ENCODE data around the gene PPP1R8.
A peak's percentile ranks its signal among the peaks of the same experiment; 100 is the strongest.
"Not testable (repeated sequence)": the region's sequence is repeated elsewhere in the genome, so short reads cannot be mapped to it uniquely, and the experiment has no call there.

Gene PPP1R8

DNA sequence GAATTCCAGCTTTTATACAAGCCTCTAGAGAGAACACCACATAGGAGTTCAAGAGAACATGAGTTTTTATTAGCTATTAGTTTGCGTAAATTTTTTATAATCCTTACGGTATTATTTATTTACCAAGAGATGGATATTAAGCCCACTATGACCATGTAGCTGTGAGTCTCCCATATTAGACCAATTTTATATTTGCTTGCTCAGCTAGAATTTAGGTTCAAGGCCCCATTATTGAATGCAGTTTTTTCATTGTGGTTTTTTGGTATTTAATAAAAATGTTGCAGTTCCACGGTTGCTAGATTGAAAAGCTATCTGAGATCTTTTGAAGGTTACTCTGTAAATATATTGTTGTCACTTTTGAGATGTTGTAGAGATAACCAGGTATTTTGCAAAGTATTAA is 2.9 kb downstream of the PPP1R8 start:
- DNase-seq = no peak

- no peak for DNase-seq
These were observed 4.5 kb downstream of the PPP1R8 start for GRCh38 chr1:27835046-27835445.

DNA sequence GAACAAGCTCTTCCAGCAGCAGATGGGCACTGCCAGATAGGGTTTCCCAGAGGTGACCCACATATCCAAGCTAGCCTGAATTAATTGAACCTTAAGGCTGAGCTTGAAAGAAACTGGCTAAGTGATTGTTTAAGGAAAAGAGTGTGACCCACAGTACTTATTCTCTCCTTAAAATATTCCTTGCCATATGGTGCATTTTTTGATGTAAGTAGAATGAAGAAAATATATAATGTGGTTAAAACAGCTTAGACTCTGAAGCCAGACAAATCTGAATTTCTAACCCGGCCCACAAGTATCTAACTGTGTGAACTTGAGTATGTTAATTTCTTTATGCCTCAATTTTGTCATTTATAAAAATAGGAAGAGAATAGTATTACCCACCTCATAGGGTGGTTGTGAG is 4.9 kb downstream of the PPP1R8 start:
- DNase-seq = no peak

- DNase-seq = no peak
These were observed 19.4 kb downstream of the PPP1R8 start for GRCh38 chr1:27849951-27850350.

- DNase-seq = no peak
These were observed 24.5 kb downstream of the PPP1R8 start for GRCh38 chr1:27855085-27855484.

DNA sequence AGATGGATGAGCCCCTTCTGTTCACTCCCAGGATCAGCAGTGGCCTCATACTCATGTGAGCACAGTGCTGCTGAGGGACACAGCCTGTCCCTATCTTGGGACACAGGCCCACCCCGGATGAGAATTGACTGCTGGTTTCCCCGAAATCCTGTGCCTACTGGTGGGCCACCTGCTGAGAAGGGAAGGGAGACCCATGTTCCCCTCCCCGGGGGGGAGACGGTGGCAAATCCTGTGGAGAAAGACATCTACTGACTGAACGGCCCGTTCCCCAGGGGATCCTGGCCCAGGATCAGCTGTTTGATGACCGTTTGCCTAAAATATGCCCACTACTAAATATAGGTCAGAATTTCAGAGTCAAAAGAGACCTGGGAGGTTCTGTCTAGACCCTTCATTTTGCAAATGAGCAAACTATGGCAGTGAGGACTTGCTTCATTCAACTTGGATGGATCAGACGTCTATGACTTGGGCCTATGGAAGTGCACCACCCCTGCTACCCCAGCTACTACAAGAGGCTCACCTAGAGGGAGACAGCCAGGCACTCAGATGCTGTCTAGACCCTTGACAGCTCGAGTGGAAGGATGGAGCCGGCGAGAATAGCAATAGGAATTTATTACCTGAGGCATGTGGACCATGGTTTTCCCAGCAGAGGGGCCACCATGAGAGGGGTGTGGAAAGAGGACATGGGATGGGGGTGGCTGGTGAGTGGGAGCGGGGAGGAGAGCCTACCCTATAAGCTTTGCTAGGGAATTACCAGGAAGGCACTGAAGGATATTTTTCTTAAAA is 26.2 kb downstream of the PPP1R8 start:
- DNase-seq = no peak

DNA sequence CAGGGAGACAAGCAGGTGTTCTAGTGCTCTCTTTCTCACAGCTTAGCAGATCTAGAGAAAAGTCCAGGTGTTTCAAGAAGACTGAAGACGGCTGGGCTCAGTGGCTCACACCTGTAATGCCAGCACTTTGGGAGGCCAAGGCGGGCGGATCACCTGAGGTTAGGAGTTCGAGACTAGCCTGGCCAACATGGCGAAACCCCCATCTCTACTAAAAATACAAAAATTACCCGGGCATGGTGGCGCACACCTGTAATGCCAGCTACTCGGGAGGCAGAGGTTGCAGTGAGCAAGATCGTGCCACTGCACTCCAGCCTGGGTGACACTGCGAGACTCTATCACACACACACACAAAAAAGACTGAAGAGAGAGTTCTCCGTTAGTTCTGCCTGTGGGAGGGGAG is 27.0 kb downstream of the PPP1R8 start:
- DNase-seq = not testable (repeated sequence)

DNA sequence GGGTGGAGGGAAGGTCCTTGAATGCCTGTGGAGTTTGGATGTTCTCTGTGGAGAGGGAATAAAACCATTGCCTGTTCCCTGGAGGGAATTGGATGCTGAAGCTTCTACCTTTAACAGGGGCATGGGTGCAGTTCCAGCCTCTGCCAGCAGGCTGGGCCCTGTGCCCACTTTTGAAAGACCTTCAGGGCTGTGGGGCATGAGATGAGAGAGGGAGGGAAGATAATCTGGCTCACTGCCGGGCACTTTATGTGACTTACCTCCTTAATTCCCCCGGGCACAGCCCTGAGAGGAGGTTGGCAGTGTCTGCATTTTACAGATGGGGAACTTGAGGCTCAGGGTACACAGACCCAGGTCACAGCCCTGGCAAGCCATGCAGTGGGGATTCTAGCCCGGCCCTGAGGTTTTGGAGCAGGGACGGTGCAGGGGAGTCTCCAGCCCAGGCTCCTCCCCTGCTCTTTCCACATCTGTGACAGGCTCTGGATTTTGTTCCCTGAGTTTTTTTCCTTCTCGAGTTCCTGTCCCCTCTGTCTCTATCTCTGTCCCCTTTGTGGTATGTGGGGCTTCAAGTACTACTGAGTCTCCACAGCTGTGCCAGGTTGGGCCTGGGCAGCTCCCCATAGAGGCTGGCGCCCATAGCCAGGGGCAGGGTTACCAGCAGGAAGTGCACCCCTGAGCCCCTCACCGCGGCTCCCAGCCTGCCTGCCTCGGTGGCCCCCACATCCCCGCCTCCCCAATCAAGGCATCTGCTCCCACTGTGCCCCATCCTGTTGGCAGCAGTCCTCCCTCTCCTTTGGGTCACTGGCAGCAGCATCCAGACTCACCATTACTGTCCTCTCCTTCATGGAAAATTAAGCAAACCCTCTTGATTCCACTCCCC is 27.7 kb downstream of the PPP1R8 start:
- peak; percentile 68 to 70 for DNase-seq

DNA sequence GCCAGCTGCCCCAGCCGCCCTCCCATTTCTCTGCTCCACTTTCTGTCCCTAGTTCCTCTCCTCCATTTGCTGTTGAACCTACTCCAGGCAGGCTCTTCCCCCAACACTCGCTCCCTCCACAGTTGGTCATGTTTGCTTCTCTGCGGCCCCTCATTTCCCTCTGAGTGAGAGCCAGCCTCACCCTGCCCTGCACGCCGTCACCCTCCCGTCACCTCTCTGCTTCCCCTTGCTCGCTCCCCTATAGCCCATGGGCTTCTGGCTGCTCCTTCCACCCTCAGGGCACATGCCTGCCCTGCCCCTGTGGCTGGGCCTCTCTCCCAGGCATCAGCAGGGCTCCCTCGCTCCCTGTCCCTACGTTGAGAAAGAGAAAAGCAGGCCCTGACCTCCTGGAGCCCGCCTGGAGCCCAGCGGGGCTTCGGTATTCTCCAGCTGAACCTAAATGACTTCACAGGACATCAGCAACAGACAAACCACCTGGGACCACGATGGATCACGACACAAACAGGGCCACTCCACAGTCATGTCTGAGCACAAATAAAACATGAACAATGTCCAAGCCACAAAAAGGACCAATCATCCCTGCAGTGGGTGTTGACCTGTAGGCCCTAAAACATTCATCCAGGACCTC is 28.5 kb downstream of the PPP1R8 start:
- DNase-seq = no peak

GRCh38 chr1:27861436-27861835 is 30.9 kb downstream of the PPP1R8 start:
- no peak for DNase-seq

DNA sequence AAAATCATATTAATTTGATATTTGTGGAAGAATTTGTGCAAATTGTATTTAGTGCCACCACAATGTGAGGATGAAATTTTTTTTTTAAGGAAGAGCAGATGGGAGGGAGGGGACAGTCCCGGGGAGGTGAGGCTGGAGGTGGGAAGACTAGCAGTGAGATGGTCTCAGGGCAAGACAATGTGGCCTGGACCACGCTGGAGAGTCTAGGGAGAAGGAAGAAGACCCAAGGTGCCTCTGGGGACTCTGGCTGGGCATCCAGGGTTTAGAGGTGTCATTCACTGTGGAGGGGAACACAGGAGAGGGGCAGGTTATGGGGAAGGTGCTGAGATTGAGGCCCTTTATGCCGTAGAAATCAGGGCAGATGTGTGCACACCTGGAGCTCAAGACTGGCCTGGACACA is 31.4 kb downstream of the PPP1R8 start:
- no peak for DNase-seq

DNA sequence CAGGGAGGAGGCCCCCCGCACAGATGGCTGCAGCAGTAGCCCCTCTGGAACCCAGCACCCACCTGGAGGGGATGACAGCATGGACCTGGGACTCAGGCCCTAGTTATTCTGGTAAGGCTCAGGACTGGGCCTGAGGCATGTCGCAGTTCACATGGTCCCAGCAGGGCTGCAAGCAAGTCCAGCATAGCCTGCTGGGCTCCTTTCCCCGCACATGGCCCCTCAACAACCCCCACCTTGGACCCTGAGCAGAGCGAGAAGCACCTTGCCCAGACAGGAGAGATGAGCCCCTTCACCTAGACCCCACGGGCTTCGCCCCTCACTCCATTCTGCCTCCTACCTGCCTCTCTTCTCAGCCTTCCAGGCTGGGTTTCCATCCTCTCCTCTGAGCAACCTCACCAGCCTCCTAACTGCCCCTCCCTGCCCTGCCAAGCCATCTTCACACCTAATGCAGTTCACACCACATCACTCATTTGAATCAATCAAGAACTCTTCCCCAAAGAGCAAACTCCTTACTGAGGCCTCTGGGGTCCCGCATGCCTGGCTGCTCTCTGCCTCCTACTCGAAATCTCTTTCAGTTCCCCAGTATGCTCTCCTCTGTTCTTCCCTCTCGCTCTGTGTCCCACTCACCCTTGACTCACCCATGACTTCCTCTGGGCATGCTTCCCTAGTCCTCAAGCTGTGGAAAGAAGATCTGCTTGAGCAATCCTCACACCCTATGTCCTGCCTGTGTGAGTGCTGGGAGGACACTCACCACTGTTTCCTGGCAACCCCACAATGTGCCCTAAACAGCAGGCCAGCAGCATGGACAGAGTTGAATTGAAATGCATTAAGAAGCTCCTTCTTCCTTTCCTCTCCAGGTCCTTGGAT is 32.3 kb downstream of the PPP1R8 start:
- DNase-seq = peak; percentile 78 to 84

DNA sequence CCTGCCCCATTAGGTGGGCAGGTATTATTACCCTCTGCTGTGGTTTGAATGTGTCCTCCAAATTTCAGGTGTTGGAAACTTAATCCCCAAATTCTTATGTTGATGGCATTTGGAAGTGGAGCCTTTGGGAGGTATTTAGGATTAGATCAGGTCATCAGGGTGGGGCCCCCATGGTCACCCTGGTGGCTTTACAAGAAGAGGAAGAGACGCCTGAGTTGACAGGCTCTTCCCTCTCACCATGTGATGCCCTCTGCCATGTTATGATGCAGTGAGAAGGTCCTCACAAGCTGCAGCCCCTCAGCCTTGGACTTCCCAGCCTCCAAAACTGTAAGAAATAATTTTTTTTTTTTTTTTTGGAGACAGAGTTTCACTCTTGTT is 32.9 kb downstream of the PPP1R8 start:
- DNase-seq = peak in 1 of 2 donors; percentile 84

DNA sequence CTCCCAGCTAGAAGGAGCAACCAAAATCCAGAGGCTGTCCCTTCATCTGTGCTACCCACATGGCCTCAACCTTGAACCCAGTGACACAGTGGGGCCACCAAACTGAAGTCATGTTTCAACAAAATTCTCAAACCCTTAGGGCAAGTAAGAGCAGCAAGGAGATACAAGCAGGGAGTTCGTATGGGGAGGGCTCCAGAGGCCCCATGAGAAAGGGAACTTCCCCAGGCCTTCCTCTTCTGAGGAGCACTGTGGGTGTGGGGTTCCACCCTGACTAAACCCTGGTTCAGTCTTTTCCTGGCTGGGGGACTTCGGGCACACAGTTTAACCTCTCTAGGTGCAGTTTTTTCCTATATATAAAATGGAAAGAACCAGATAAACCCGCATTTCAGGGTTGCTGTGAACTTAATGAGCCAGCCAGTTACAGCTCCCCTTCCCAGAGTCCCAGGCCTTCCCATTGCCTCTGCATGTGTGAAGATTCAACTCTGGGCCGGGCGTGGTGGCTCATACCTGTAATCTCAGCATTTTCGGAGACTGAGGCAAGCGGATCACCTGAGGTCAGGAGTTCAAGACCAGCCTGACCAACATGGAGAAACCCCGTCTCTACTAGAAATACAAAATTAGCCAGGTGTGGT is 33.8 kb downstream of the PPP1R8 start:
- DNase-seq = peak; percentile 24 to 33

DNA sequence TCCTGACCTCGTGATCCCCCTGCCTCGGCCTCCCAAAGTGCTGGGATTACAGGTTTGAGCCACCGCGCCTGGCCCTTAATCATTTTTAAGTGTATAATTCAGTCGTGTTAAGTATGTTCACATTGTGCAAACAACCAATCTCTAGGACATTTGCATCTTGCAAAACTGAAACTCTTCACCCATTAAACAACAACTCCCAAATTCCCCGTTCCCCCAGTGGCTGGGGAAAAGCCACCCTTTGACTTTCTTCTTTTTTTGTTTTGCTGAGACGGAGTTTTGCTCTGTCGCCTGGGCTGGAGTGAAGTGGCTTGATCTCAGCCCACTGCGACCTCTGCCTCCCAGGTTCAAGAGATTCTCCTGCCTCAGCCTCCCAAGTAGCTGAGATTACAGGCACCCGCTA is 35.2 kb downstream of the PPP1R8 start:
- no peak for DNase-seq

GRCh38 chr1:27868556-27868931 is 38.0 kb downstream of the PPP1R8 start:
- no peak for DNase-seq

DNA sequence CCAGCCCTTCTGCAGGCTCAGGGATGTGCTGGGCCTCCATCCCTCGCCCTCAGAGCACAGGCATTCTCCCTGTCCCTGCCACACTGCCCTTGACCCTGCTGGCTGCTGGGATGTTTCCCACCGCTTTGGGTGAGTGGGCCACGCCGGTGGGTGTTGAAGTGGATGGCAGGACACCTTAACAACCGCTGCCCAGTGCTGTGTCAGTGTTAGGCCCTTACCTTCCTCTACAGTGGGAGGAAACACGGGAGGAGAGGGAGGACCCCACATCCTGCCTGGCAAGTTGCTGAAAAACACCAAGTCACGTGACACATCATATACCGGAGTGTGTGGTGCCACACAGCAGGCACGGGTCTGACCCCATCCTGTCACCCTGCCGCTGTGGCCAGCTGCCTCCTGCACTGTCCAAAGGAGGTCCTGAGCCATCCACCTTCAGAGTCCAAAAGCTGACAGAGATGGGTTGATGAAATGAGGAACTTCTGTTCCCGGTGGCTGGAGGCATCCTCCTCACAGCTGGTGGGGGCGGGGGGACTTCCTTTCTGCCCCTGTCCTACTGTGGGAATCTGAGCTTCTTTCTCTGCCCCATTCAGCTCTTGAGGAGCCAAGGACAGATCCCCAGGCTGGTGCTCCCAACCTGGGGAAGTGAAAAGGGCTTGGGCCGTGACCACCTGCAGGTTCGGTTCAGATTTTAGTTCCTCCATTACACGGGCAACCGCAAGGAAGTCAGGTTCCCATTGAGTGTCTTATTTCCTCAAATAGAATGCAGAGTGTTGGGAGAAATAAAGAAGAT is 38.5 kb downstream of the PPP1R8 start:
- DNase-seq = peak; percentile 31 to 73

DNA sequence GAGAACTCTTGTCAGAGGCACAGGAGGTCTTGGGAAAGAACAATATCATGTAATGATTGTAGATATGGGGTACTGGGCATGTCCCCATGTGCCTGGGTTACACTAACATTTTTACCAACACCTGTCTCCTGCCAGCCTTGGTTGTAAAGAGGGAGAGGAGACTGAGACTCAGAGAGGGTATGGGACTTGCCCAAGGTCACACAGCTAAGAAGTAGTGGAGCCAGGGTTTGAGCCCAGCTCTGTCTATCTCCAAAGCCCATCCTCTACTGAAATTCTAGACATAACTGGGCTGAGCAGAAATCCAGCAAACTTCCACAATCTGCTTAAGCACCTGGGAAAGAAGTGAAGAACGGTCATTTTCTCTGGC is 39.1 kb downstream of the PPP1R8 start:
- DNase-seq = no peak

- DNase-seq = not testable (repeated sequence)
These were observed 40.5 kb downstream of the PPP1R8 start for GRCh38 chr1:27871076-27871475.

GRCh38 chr1:27872059-27872801 is 41.6 kb downstream of the PPP1R8 start, which contains the start of gene THEMIS2:
Gene THEMIS2 (plus strand): TSS chr1:27872544. CDS start chr1:27872572, 28 bp downstream.
- peak in 1 of 2 donors; percentile 60 for DNase-seq
